ENCODE measurements around the gene LCOR.
"Not testable (repeated sequence)": the region's sequence is repeated elsewhere in the genome, so short reads cannot be mapped to it uniquely, and the experiment has no call there.

The LCOR gene

GRCh38 chr10:96924861-96925260 lies 92.8 kb downstream of the LCOR start:
- TF ChIP-seq CTCF (IDR thresholded peaks at IDR 0.05; ENCODE audit: poor library complexity, severe bottlenecking) = no peak
- H3K9me3 ChIP-seq (ENCODE audit: severe bottlenecking) = no peaks in the 10 kb centered on the region
- H3K4me1 ChIP-seq (ENCODE audit: insufficient read depth, poor library complexity, severe bottlenecking) = no peaks in the 10 kb centered on the region
- no peak overlapping the region for H3K27ac ChIP-seq (ENCODE audit: poor library complexity, severe bottlenecking)
- H3K4me3 ChIP-seq (ENCODE audit: severe bottlenecking) = no peak overlapping the region
- H3K36me3 ChIP-seq (ENCODE audit: low read depth) = peaks cover 4% of the 10 kb centered on the region; the same call in 1 of the 2 replicates
- no peak for ATAC-seq (ENCODE audit: low read depth)
- DNase-seq (ENCODE audit: low spot score) = no peak
- no peaks in the 10 kb centered on the region for H3K27me3 ChIP-seq (ENCODE audit: insufficient read depth, poor library complexity, severe bottlenecking)

GRCh38 chr10:96930469-96930868 lies 98.4 kb downstream of the LCOR start:
- TF ChIP-seq CTCF (IDR thresholded peaks at IDR 0.05; ENCODE audit: poor library complexity, severe bottlenecking) = no peak
- Histone ChIP-seq H3K9me3 (ENCODE audit: severe bottlenecking) (no peaks in the 10 kb centered on the region), H3K4me3 (ENCODE audit: severe bottlenecking) (no peak overlapping the region), H3K27ac (ENCODE audit: poor library complexity, severe bottlenecking) (no peak overlapping the region), H3K36me3 (ENCODE audit: low read depth) (peaks cover 4% of the 10 kb centered on the region; the same call in 1 of the 2 replicates), H3K4me1 (ENCODE audit: insufficient read depth, poor library complexity, severe bottlenecking) (no peaks in the 10 kb centered on the region), H3K27me3 (ENCODE audit: insufficient read depth, poor library complexity, severe bottlenecking) (no peaks in the 10 kb centered on the region)
- no peak for DNase-seq (ENCODE audit: low spot score)
- ATAC-seq (ENCODE audit: low read depth) = no peak

- no peak for DNase-seq (ENCODE audit: low spot score)
- ATAC-seq (ENCODE audit: low read depth) = no peak
- TF ChIP-seq CTCF (IDR thresholded peaks at IDR 0.05; ENCODE audit: poor library complexity, severe bottlenecking) = no peak
- H3K27ac ChIP-seq (ENCODE audit: poor library complexity, severe bottlenecking) = no peak overlapping the region
- H3K9me3 ChIP-seq (ENCODE audit: severe bottlenecking) = no peaks in the 10 kb centered on the region
- H3K36me3 ChIP-seq (ENCODE audit: low read depth) = no peaks in the 10 kb centered on the region; the same call in 1 of the 2 replicates
- H3K4me1 ChIP-seq (ENCODE audit: insufficient read depth, poor library complexity, severe bottlenecking) = no peaks in the 10 kb centered on the region
- H3K4me3 ChIP-seq (ENCODE audit: severe bottlenecking) = no peak overlapping the region
- no peaks in the 10 kb centered on the region for H3K27me3 ChIP-seq (ENCODE audit: insufficient read depth, poor library complexity, severe bottlenecking)
These were observed 103.0 kb downstream of the LCOR start for GRCh38 chr10:96935148-96935547.

GRCh38 chr10:96935810-96936209 lies 103.7 kb downstream of the LCOR start:
- TF ChIP-seq CTCF (IDR thresholded peaks at IDR 0.05; ENCODE audit: poor library complexity, severe bottlenecking) = no peak
- H3K27ac ChIP-seq (ENCODE audit: poor library complexity, severe bottlenecking) = no peak overlapping the region
- ATAC-seq (ENCODE audit: low read depth) (no peak), DNase-seq (ENCODE audit: low spot score) (no peak)
- H3K4me3 ChIP-seq (ENCODE audit: severe bottlenecking) = no peak overlapping the region
- no peaks in the 10 kb centered on the region; the same call in 1 of the 2 replicates for H3K36me3 ChIP-seq (ENCODE audit: low read depth)
- no peaks in the 10 kb centered on the region for H3K9me3 ChIP-seq (ENCODE audit: severe bottlenecking)
- H3K27me3 ChIP-seq (ENCODE audit: insufficient read depth, poor library complexity, severe bottlenecking) = no peaks in the 10 kb centered on the region
- H3K4me1 ChIP-seq (ENCODE audit: insufficient read depth, poor library complexity, severe bottlenecking) = no peaks in the 10 kb centered on the region

- not testable (repeated sequence) for H3K27ac ChIP-seq (ENCODE audit: poor library complexity, severe bottlenecking); H3K4me1 ChIP-seq (ENCODE audit: insufficient read depth, poor library complexity, severe bottlenecking); ATAC-seq (ENCODE audit: low read depth); H3K27me3 ChIP-seq (ENCODE audit: insufficient read depth, poor library complexity, severe bottlenecking); DNase-seq (ENCODE audit: low spot score); H3K4me3 ChIP-seq (ENCODE audit: severe bottlenecking); H3K9me3 ChIP-seq (ENCODE audit: severe bottlenecking)
- peaks cover 13% of the 10 kb centered on the region for H3K36me3 ChIP-seq (ENCODE audit: low read depth)
These were observed 111.1 kb downstream of the LCOR start for GRCh38 chr10:96943161-96943560.

Data from RWPE2 (cell line).